ENCODE results near the gene ZCCHC7. TPM values are rescaled to one million over a fixed set of nuclear protein-coding genes. Genes with fewer than 3 reads are reported as not detected.

ZCCHC7 gene
- total and polyA plus RNA-seq, 2 of the 8 experiments (the other 6 are each of a cell fraction or from before 2014, with no cell fraction given) = 12.2 to 27.5 TPM

DNA sequence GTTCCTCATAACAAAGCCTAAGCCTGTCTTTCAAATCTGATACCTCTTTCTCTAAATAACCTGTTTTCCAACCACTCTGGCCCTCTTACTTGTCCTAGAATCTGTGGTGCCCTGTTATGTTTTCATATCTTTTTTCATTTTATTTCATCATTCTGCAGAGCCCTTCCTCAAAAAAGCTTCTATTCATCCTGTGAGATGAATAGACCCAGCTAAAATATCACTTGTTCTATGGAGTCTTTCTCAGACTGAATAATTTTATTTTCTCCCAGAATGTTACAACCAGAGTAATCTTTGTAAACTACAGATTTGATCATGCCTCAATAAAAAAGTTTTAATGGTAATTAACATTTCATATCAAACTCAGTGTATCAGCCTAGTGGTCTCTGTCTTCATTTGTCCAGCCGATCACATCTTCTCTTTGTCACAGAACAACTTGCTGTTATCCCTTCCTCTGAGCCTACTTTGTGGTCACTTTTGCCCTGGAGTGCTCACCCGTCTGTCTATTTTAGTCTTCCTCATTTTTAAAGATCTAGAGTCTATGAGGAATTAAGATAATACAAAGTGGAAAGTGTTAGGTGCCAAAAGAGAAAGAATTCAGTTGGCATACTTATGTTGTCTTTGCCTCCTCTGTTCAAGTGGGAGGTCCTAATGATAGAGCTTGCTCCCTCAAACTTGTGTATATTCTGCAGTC lies 77.8 kb downstream of the ZCCHC7 start (continued):
- TF ChIP-seq JUN (IDR thresholded peaks at IDR 0.05; ENCODE audit: low read depth, low read length) (no peak), CTBP2 (IDR thresholded peaks at IDR 0.05; ENCODE audit: borderline replicate concordance, insufficient read depth, insufficient read length, low read length) (no peak), SIX5 (IDR thresholded peaks at IDR 0.05; ENCODE audit: low read depth, low read length) (no peak)
